CD4-positive, CD25-positive, alpha-beta regulatory T cell (primary cell): ENCODE measurements around the gene SMIM11. TPM values are rescaled to one million over a fixed set of nuclear protein-coding genes. Genes with fewer than 3 reads are reported as not detected.
A peak's percentile ranks its signal among the peaks of the same experiment; 100 is the strongest.

ENCODE experiments used
- ATAC-seq, 2 donors: fragments of 150-1000 bp; cut with Tn5 transposase; one replicate each; pipeline ENCODE4 v1.10.0; 2021; ENCODE audit warnings: low read depth in 2 of 2, moderate number of reproducible peaks in 2 of 2, moderate library complexity in 1 of 2
- DNase-seq, 3 donors: peaks; one replicate each; pipeline versions ENCODE4 v3.0.0 to v3.0.0-alpha.2; 2012 to 2022; ENCODE audit warnings: mixed read lengths in 1 of 3
- H3K27ac ChIP-seq: one replicate; pipeline ENCODE4 v1.7.0; 2013; ENCODE audit warnings: mild to moderate bottlenecking, low read length; ENCODE audit not compliant: insufficient read depth, poor library complexity, severe bottlenecking
- H3K27me3 ChIP-seq: one replicate; pipeline ENCODE4 v1.7.0; 2013; ENCODE audit warnings: low read length; ENCODE audit not compliant: control insufficient read depth, insufficient read depth
- H3K36me3 ChIP-seq: one replicate; pipeline ENCODE4 v1.7.0; 2013; ENCODE audit warnings: mild to moderate bottlenecking, low read length, moderate library complexity; ENCODE audit not compliant: control insufficient read depth, insufficient read depth
- H3K4me1 ChIP-seq: 2 replicates; pipeline ENCODE4 v1.7.0; 2013; ENCODE audit warnings: mild to moderate bottlenecking, low read length; ENCODE audit not compliant: insufficient read depth, control insufficient read depth, poor library complexity, severe bottlenecking
- H3K4me3 ChIP-seq: one replicate; pipeline ENCODE4 v1.7.0; 2013; ENCODE audit warnings: low read depth, mild to moderate bottlenecking, low read length, moderate library complexity
- H3K9me3 ChIP-seq, 2 experiments: 1 replicate in 1 of 2; 2 replicates in 1 of 2; pipeline ENCODE4 v1.7.0; 2013; ENCODE audit warnings: low read length in 2 of 2, mild to moderate bottlenecking in 1 of 2, moderate library complexity in 1 of 2; ENCODE audit not compliant: control insufficient read depth in 2 of 2
- H3K27ac Mint-ChIP-seq, 3 donors: one replicate each; pipeline ENCODE4 v1.8.0; 2020 to 2022; ENCODE audit warnings: mild to moderate bottlenecking in 3 of 3, mixed read lengths in 3 of 3, moderate library complexity in 2 of 3
- H3K27me3 Mint-ChIP-seq: one replicate; pipeline ENCODE4 v1.8.0; 2022; ENCODE audit warnings: mild to moderate bottlenecking, mixed read lengths
- H3K36me3 Mint-ChIP-seq: one replicate; pipeline ENCODE4 v1.8.0; 2020; ENCODE audit warnings: mixed read lengths
- H3K4me1 Mint-ChIP-seq, 4 donors: one replicate each; pipeline ENCODE4 v1.8.0; 2020 to 2022; ENCODE audit warnings: mixed read lengths in 4 of 4, mild to moderate bottlenecking in 1 of 4
- H3K4me3 Mint-ChIP-seq, 4 donors: one replicate each; pipeline ENCODE4 v1.8.0; 2020 to 2022; ENCODE audit warnings: mild to moderate bottlenecking in 4 of 4, mixed read lengths in 4 of 4, moderate library complexity in 3 of 4
- H3K9me3 Mint-ChIP-seq, 7 donors: one replicate each; pipeline ENCODE4 v1.8.0; 2020 to 2022; ENCODE audit warnings: mixed read lengths in 7 of 7, mild to moderate bottlenecking in 3 of 7, moderate library complexity in 2 of 7
- polyA plus RNA-seq, 4 donors: library from polyadenylated mRNA; unstranded; fragments of 300-500 nt; fragmentation: Illumina TruSeq; gene quantifications; one replicate each; pipeline ENCODE4 v1.2.3, GENCODE V29; 2021
- total RNA-seq: library from RNA; stranded (reverse); gene quantifications from one replicate; pipeline ENCODE4 v1.2.3, GENCODE V29; 2022

Gene SMIM11
- total and polyA plus RNA-seq, 5 donors from 2014 or later = 5.6 to 34.3 (median 9.7) TPM

DNA sequence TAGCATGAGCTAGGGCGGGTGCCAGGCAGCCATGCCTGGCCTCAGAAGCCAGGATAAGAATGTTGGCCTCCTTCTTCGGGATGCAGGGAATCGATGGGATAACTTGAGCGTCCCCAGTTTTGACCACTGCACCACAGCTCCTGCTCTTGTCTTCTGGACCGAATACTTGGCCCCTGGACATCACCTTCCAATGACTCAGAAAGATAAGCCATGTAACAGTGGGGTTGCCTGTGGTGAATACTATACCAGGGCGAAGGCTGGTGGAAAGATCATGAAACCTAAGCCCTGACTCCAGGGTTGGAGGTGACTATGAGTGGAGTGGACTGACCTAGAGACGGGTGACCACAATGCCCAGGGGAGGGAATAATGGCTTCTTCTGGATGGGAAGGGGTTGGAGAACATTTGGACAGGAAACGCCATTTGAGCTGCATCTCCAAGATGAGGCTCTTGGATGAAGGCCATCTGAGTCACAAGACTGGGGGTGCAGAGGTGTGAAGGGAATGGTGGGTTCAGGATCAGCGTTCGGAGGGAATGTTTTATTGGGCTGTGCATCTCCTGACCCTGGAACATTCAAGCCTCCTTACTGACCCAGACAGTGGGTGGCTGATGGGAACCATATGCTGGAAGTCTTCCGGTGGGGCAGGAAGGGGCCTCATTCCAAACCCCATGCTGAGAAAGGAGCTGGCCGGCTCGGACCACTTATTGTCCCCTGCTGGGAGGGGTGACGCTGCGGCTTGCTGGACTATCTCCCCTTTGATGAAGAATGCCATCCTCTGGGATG is 30.0 kb upstream of the SMIM11 start:
- Histone ChIP-seq H3K9me3 (no peaks in the 10 kb centered on the region), H3K4me3 (no peak overlapping the region), H3K36me3 (no peaks in the 10 kb centered on the region), H3K4me1 (no peaks in the 10 kb centered on the region), H3K27me3 (no peaks in the 10 kb centered on the region), H3K27ac (no peak overlapping the region)
- Mint-ChIP-seq H3K4me3 (no peak overlapping the region), H3K36me3 (no peaks in the 10 kb centered on the region), H3K27ac (no peak overlapping the region), H3K9me3 (no peaks in the 10 kb centered on the region), H3K4me1 (peaks cover 0 to 6% (median 4%) of the 10 kb centered on the region in 4 donors), H3K27me3 (peaks cover 19% of the 10 kb centered on the region)
- DNase-seq (no peak), ATAC-seq (no peak)

DNA sequence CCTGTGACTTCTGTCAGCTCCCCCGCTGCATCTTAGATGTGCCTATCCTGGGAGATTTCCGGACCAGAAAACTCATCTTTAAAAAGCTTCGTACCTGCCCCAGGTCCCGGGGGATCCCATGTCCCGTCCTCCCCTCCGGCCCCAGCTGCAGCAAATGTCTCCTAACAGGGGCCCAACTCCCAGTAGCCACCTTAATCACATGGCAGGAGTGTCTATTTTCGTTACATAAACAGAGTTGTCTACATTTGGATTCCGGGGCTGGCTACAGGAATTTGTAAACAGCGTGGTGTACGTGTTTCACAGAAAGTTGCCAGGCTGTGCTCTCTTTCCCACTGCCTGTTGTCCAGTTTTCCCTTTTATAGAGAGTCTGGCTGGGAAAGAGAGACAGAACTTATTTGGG is 29.4 kb upstream of the SMIM11 start:
- no peaks in the 10 kb centered on the region for H3K27me3 ChIP-seq
- Mint-ChIP-seq H3K27ac (no peak overlapping the region), H3K4me1 (peaks cover 0 to 5% (median 3%) of the 10 kb centered on the region in 4 donors), H3K9me3 (no peaks in the 10 kb centered on the region), H3K4me3 (no peak overlapping the region), H3K36me3 (no peaks in the 10 kb centered on the region), H3K27me3 (peaks cover 22% of the 10 kb centered on the region)
- no peak overlapping the region for H3K27ac ChIP-seq
- no peaks in the 10 kb centered on the region for H3K36me3 ChIP-seq
- ATAC-seq = no peak
- H3K9me3 ChIP-seq = no peaks in the 10 kb centered on the region
- DNase-seq = no peak
- H3K4me3 ChIP-seq = no peak overlapping the region
- H3K4me1 ChIP-seq = no peaks in the 10 kb centered on the region

DNA sequence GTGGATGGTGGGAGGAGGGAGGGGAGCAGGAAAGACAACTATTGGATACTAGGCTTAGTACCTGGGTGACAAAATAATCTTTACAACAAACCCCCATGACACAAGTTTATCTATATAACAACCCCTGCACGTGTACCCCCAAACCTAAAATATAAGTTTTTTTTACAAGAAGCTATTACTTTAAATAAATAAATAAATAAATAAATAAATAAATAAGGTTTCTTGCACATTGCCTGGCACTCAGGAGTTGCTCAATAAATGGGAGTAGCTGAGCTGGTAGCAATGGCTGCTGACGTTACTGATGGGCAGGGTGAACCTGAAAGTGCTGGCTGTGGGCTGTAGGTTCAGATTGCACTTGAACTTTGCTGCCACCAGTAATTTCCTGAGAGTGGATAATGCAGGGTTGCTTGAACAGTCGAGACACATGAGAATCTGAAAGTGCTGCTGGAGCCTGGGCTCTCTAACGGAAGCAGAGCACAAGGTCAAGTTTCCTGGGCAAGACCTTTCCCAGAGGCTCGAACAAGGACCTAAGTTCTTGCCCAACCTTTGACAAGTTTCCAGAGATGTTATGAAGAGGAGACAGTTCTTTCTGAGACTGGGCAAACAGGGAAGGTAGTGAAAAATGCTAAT is 26.3 kb upstream of the SMIM11 start:
- ATAC-seq (no peak), DNase-seq (no peak)
- peaks cover 5% of the 10 kb centered on the region for H3K27me3 ChIP-seq
- no peak overlapping the region for H3K4me3 Mint-ChIP-seq
- H3K27ac Mint-ChIP-seq = no peak overlapping the region
- no peaks in the 10 kb centered on the region for H3K36me3 Mint-ChIP-seq
- peaks cover 0 to 3% (median 0%) of the 10 kb centered on the region in 7 donors for H3K9me3 Mint-ChIP-seq
- H3K4me3 ChIP-seq = no peak overlapping the region
- H3K36me3 ChIP-seq = no peaks in the 10 kb centered on the region
- no peaks in the 10 kb centered on the region for H3K4me1 ChIP-seq
- peaks cover 44% of the 10 kb centered on the region for H3K27me3 Mint-ChIP-seq
- H3K27ac ChIP-seq = no peak overlapping the region
- H3K9me3 ChIP-seq = no peaks in the 10 kb centered on the region
- peaks cover 0 to 8% (median 4%) of the 10 kb centered on the region in 4 donors for H3K4me1 Mint-ChIP-seq

DNA sequence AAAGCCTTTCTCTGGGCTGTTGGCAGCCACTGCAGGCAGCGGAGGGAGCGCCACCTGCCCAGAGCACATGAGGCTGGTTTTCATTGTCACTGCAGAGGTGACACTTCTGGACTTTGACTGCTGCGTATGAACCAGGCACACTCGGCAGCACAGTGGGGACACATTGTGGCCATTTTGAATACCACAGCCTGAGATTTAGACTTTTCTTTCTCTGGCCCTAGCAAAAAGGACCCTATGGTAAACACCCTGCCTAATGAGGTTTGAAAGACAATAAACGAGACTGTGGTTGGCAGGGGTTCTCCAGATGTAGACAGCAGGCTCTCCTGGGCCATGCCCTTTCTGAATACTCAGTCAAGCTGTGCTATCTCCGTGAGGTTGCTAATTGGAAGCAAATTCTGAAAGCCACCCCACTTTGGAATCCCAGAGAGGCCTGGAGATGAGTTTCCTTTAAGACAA is 23.5 kb upstream of the SMIM11 start:
- H3K36me3 Mint-ChIP-seq = no peaks in the 10 kb centered on the region
- peaks cover 60% of the 10 kb centered on the region for H3K27me3 Mint-ChIP-seq

DNA sequence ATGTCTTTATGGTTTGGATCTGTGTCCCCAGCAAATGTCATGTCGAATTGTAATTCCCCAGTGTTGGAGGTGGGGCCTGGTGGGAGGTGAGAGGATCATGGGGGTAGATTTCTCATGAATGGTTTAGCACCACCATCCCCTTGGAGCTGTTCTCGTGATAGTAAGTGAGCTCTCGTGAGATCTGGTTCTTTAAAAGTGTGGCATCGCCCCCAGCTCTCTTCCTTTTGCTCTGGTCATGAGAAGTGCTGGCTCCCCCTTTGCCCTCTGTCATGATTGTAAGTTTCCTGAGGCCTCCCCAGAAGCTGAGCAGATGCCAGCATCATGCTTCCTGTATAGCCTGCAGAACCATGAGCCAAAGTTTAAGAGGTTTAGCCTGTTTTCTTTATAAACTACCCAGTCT is 22.8 kb upstream of the SMIM11 start:
- Mint-ChIP-seq H3K27ac (no peak overlapping the region), H3K9me3 (peaks cover 0 to 3% (median 0%) of the 10 kb centered on the region in 7 donors), H3K27me3 (peaks cover 64% of the 10 kb centered on the region), H3K36me3 (no peaks in the 10 kb centered on the region), H3K4me1 (peaks cover 0 to 8% (median 4%) of the 10 kb centered on the region in 4 donors), H3K4me3 (no peak overlapping the region)
- no peak for DNase-seq
- Histone ChIP-seq H3K4me3 (no peak overlapping the region), H3K27ac (no peak overlapping the region), H3K27me3 (peaks cover 13% of the 10 kb centered on the region), H3K36me3 (no peaks in the 10 kb centered on the region), H3K4me1 (no peaks in the 10 kb centered on the region), H3K9me3 (no peaks in the 10 kb centered on the region)
- ATAC-seq = no peak

More for the DNA sequence above, 23.5 kb upstream of the SMIM11 start:
- peak in 2 of 3 donors; percentile 4 to 55 for DNase-seq
- Histone ChIP-seq H3K36me3 (no peaks in the 10 kb centered on the region), H3K4me3 (no peak overlapping the region), H3K27ac (no peak overlapping the region), H3K27me3 (peaks cover 10% of the 10 kb centered on the region), H3K4me1 (no peaks in the 10 kb centered on the region), H3K9me3 (no peaks in the 10 kb centered on the region)
- Mint-ChIP-seq H3K27ac (no peak overlapping the region), H3K4me1 (peaks cover 0 to 8% (median 4%) of the 10 kb centered on the region in 4 donors), H3K9me3 (peaks cover 0 to 3% (median 0%) of the 10 kb centered on the region in 7 donors), H3K4me3 (no peak overlapping the region)
- peak; percentile 31 to 67 for ATAC-seq

DNA sequence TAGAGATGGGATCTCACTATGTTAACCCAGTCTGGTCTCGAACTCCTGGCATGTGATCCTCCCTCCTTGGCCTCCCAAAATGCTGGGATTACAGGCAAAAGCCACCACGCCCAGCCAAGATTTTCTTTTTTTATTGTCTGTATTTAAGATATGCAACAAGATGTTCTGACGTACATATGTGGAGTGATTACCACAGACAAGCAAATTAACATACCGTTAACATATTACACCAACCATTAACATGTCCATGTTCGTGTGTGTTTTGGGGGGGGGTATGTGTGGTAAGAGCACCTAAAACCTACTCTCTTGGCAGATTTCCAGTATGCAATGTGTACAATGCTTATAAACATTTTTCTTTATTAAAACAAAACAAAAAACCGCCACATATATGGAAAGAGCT is 22.1 kb upstream of the SMIM11 start:
- H3K27ac Mint-ChIP-seq = no peak overlapping the region
- no peaks in the 10 kb centered on the region for H3K9me3 ChIP-seq
- H3K4me3 ChIP-seq = no peak overlapping the region
- H3K36me3 Mint-ChIP-seq = no peaks in the 10 kb centered on the region
- peaks cover 0 to 5% (median 0%) of the 10 kb centered on the region in 4 donors for H3K4me1 Mint-ChIP-seq
- no peak overlapping the region for H3K4me3 Mint-ChIP-seq
- H3K27me3 ChIP-seq = peaks cover 17% of the 10 kb centered on the region
- peaks cover 66% of the 10 kb centered on the region for H3K27me3 Mint-ChIP-seq
- no peaks in the 10 kb centered on the region for H3K4me1 ChIP-seq
- no peaks in the 10 kb centered on the region for H3K36me3 ChIP-seq
- peaks cover 0 to 3% (median 0%) of the 10 kb centered on the region in 7 donors for H3K9me3 Mint-ChIP-seq
- no peak for DNase-seq
- H3K27ac ChIP-seq = no peak overlapping the region
- no peak for ATAC-seq

DNA sequence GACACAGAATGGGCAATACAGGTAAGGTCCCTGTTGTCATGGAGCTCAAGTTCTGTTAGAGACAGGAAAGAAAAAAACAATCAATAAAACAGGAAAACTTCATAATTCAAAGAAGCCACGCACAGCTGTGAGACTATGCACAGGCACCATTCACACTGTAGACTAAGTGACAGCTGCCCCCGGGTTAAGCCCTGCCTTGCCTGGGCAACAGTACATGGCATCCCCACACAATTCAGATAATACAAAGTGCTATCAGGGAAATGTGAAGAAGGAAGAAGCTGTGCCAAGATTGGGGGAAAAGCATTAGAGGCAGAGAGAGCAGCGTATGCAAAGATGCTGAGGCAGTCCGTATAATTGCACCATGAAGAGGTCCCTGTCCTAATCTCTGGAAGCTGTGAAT is 20.5 kb upstream of the SMIM11 start:
- DNase-seq = no peak
- peaks cover 22% of the 10 kb centered on the region for H3K27me3 ChIP-seq
- no peaks in the 10 kb centered on the region for H3K4me1 ChIP-seq
- Mint-ChIP-seq H3K27me3 (peaks cover 74% of the 10 kb centered on the region), H3K4me1 (peaks cover 0 to 5% (median 2%) of the 10 kb centered on the region in 4 donors), H3K9me3 (peaks cover 0 to 4% (median 2%) of the 10 kb centered on the region in 7 donors), H3K36me3 (no peaks in the 10 kb centered on the region), H3K4me3 (no peak overlapping the region), H3K27ac (no peak overlapping the region)
- no peaks in the 10 kb centered on the region for H3K36me3 ChIP-seq
- no peak overlapping the region for H3K4me3 ChIP-seq
- H3K27ac ChIP-seq = no peak overlapping the region
- no peaks in the 10 kb centered on the region for H3K9me3 ChIP-seq
- ATAC-seq = no peak
